VCaP (cell line): ENCODE data around the gene RANBP1.

Source experiments
- H3K27ac ChIP-seq: fragments of 450-650 bp; 2 replicates; pipeline ENCODE4 v1.5.1; 2017
- TF ChIP-seq, protein P1 (sequence below): fragments of 450-650 bp; conservative IDR thresholded peaks from 2 replicates; pipeline ENCODE4 v1.5.1; 2017; ENCODE audit warnings: mild to moderate bottlenecking, moderate library complexity

Gene RANBP1

DNA sequence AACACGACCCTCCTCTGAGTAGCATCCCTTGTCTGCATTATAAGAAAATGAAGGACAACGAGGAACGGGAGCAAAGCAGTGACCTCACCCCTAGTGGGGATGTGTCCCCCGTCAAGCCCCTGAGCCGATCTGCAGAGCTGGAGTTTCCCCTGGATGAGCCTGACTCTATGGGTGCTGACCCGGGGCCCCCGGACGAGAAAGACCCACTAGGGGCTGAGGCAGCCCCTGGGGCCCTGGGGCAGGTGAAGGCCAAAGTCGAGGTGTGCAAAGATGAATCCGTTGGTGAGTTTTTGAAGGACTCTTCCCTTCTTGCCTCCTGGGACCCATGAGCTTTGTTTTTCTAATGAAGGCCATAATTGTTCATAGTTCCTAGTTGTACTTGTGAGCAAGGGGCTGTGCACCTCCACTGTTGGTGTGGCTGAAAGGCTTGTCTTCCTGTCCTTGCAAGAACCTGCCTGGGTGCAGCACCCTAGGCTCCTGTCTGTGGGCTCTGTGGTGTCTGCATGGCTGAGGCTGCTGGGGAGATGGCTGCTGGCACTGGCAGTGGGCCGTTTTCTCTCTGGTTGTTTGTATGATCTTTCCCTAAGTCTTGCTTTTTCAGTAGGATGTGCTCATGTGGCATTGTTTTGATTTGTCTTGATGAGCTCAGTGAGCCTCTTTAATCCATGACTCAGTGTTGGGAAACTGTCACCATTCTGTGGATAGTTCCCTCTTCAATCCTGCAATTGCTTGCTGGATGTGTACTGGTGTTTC is 25.8 kb upstream of the RANBP1 start:
- no peak overlapping the region for H3K27ac ChIP-seq
- TF ChIP-seq, protein P1, sequence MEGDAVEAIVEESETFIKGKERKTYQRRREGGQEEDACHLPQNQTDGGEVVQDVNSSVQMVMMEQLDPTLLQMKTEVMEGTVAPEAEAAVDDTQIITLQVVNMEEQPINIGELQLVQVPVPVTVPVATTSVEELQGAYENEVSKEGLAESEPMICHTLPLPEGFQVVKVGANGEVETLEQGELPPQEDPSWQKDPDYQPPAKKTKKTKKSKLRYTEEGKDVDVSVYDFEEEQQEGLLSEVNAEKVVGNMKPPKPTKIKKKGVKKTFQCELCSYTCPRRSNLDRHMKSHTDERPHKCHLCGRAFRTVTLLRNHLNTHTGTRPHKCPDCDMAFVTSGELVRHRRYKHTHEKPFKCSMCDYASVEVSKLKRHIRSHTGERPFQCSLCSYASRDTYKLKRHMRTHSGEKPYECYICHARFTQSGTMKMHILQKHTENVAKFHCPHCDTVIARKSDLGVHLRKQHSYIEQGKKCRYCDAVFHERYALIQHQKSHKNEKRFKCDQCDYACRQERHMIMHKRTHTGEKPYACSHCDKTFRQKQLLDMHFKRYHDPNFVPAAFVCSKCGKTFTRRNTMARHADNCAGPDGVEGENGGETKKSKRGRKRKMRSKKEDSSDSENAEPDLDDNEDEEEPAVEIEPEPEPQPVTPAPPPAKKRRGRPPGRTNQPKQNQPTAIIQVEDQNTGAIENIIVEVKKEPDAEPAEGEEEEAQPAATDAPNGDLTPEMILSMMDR, result no peak

- no peak overlapping the region for H3K27ac ChIP-seq
- TF ChIP-seq, protein P1, result no peak
These were observed 25.1 kb upstream of the RANBP1 start for GRCh38 chr22:20090730-20091240.

GRCh38 chr22:20091690-20092476 is 24.0 kb upstream of the RANBP1 start:
- H3K27ac ChIP-seq, result no peak overlapping the region
- TF ChIP-seq, protein P1, result no peak

DNA sequence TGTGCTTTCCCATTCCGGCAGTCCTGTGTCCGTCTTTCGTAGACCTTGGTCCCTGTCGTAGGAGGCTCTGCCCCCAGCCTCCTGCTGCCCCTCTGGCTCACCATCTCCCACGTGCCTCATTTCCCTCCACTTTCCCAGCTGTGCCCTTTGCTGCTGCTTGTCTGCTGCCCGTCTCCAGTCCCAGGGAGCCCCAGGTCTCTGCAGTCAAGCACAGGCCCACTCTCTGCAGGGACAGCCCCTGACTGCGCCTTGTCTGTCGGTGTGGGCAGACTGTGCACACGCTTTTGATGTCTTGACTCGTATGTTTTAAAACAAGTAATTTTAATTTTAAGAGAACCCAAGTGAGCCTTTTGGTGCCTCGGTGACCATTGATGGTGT is 23.4 kb upstream of the RANBP1 start:
- TF ChIP-seq, protein P1, result no peak

DNA sequence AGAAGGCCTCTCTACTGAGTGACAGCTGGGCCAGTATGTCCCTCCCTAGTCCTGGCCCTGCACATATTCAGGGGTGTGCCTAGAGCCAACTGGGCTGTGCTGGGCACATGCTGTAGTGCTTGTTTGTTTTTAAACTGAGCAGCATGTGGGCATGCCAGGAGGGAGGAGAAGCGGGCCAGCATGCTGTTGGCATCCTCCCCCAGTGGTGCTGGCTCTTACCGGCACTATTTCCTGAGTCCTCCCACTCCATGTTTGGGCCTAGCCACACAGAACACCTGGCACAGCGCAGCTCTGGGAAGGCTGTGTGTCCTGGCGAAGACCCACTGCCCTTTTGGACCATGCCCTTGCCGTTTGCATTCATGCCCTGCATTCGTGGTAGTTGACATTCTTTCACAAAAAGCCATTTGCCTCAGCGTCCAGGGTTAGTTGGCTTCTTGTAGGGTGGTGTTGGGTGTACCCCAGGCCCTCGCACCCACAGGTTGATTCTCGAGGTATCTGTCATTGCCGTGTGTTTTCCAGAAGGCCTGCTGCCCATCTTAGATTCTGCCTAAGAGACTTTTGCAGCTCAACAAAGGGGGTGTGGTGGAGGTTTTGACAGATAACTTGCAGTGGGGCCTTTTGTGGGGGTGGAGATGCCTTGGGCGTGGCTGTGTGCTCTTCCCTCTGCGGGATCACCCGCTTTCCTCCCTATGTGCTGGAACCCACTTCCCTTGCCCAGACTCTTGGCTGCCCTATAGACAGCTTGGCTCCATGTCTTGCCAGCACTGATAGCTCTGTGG is 22.3 kb upstream of the RANBP1 start:
- H3K27ac ChIP-seq, result no peak overlapping the region
- TF ChIP-seq, protein P1, result no peak

More for the DNA sequence above, 23.4 kb upstream of the RANBP1 start:
- no peak overlapping the region for H3K27ac ChIP-seq

- TF ChIP-seq, protein P1, result no peak
- H3K27ac ChIP-seq, result no peak overlapping the region
These were observed 21.6 kb upstream of the RANBP1 start for GRCh38 chr22:20094197-20094807.
